OCI-LY7 (cell line): ENCODE results near the gene LDLRAD4. TPM values are rescaled to one million over a fixed set of nuclear protein-coding genes. Genes with fewer than 3 reads are reported as not detected.
"Not testable (repeated sequence)": the region's sequence is repeated elsewhere in the genome, so short reads cannot be mapped to it uniquely, and the experiment has no call there.

Experiments
- BruUV-seq: library from RNA; stranded (reverse); fragments of 400-500 nt; replicated peaks from 2 replicates; lab custom pipeline; 2021; lab: Mats Ljungman, UMichigan
- CTCF ChIA-PET: fragments of 300-600 bp; sonication (Branson Sonifier 250); formaldehyde crosslinking; loops from one replicate; lab custom pipeline; 2022; ENCODE audit warnings: antibody characterized with exemption; ENCODE audit not compliant: unreplicated experiment; lab: Charles Lee
- POLR2A ChIA-PET: fragments of 300-600 bp; sonication (Branson Sonifier 250); formaldehyde crosslinking; loops from one replicate; lab custom pipeline; 2022; ENCODE audit warnings: antibody characterized with exemption; lab: Charles Lee
- DNase-seq: peaks from one replicate; pipeline ENCODE4 v3.0.0-alpha.2; 2015; ENCODE audit warnings: low spot score
- H2AFZ ChIP-seq: fragments of 200-600 bp; sonication (generic), shearing (Covaris generic); 2 replicates; pipeline ENCODE4 v1.6.1; 2014; ENCODE audit warnings: mild to moderate bottlenecking, antibody characterized with exemption, low read length, moderate library complexity
- H3K27ac ChIP-seq: fragments of 200-600 bp; sonication (generic); 2 replicates; pipeline ENCODE4 v1.5.1; 2014; ENCODE audit warnings: mixed run types, low read depth, mild to moderate bottlenecking, moderate library complexity, low read length, inconsistent platforms; ENCODE audit not compliant: poor library complexity, severe bottlenecking
- H3K36me3 ChIP-seq: fragments of 200-600 bp; sonication (generic); 2 replicates; pipeline ENCODE4 v1.6.1; 2014; ENCODE audit warnings: mild to moderate bottlenecking, antibody characterized with exemption, low read length, moderate library complexity, mixed read lengths; ENCODE audit not compliant: insufficient read depth
- H3K4me1 ChIP-seq: fragments of 200-600 bp; sonication (generic); 2 replicates; pipeline ENCODE4 v1.5.1; 2014; ENCODE audit warnings: mild to moderate bottlenecking, low read length; ENCODE audit not compliant: insufficient read depth, poor library complexity, severe bottlenecking
- H3K4me2 ChIP-seq: fragments of 200-600 bp; sonication (generic); 2 replicates; pipeline ENCODE4 v1.6.1; 2014; ENCODE audit warnings: mild to moderate bottlenecking, low read length
- H3K4me3 ChIP-seq: fragments of 200-600 bp; sonication (generic); 2 replicates; pipeline ENCODE4 v1.5.1; 2014; ENCODE audit warnings: mild to moderate bottlenecking, low read depth, low read length; ENCODE audit not compliant: poor library complexity, severe bottlenecking
- H3K79me2 ChIP-seq: fragments of 200-600 bp; sonication (generic); 2 replicates; pipeline ENCODE4 v1.6.1; 2016; ENCODE audit warnings: low read depth, mild to moderate bottlenecking, low read length, moderate library complexity, mixed read lengths; ENCODE audit not compliant: insufficient read depth
- H3K9me2 ChIP-seq: fragments of 200-600 bp; sonication (generic); 2 replicates; pipeline ENCODE4 v1.6.1; 2016; ENCODE audit warnings: mild to moderate bottlenecking, low read length, mixed read lengths; ENCODE audit not compliant: insufficient read depth
- H3K9me3 ChIP-seq: fragments of 200-600 bp; sonication (generic); 2 replicates; pipeline ENCODE4 v1.6.1; 2014; ENCODE audit warnings: mild to moderate bottlenecking, mixed run types, low read length, mixed read lengths
- H4K20me1 ChIP-seq: fragments of 200-600 bp; sonication (generic); 2 replicates; pipeline ENCODE4 v1.6.1; 2014; ENCODE audit warnings: mild to moderate bottlenecking, antibody characterized with exemption, low read length, moderate library complexity, mixed read lengths; ENCODE audit not compliant: insufficient read depth
- EZH2phosphoT487 ChIP-seq: fragments of 200-600 bp; sonication (generic); IDR thresholded peaks from 2 replicates; pipeline ENCODE4 v1.6.1; 2018; ENCODE audit warnings: low read depth, borderline replicate concordance, mild to moderate bottlenecking, mixed run types, antibody characterized with exemption, low read length, moderate library complexity, mixed read lengths
- intact Hi-C: fragments of 100-400 bp; cut with micrococcal nuclease; formaldehyde crosslinking; loops from one replicate; pipeline ENCODE4 v1.10.0; 2022; ENCODE audit not compliant: unreplicated experiment
- total RNA-seq, 2 experiments: library from RNA; depleted of rRNA in 1 of 2; stranded (reverse); fragments of >200 nt in 1 of 2; shearing (Covaris generic) in 1 of 2; gene quantifications; 2 replicates each; pipeline ENCODE4 v1.2.3, GENCODE V29; 2014 to 2022
- TF ChIP-seq, protein P1 (sequence below): fragments of 200-600 bp; sonication (generic); conservative IDR thresholded peaks from 2 replicates; pipeline ENCODE4 v1.5.1; 2014; ENCODE audit warnings: mild to moderate bottlenecking, antibody characterized with exemption, low read length, moderate library complexity, mixed read lengths

The LDLRAD4 gene
- total RNA-seq, 2 experiments from 2014 or later = 26.2 to 43.8 TPM

DNA sequence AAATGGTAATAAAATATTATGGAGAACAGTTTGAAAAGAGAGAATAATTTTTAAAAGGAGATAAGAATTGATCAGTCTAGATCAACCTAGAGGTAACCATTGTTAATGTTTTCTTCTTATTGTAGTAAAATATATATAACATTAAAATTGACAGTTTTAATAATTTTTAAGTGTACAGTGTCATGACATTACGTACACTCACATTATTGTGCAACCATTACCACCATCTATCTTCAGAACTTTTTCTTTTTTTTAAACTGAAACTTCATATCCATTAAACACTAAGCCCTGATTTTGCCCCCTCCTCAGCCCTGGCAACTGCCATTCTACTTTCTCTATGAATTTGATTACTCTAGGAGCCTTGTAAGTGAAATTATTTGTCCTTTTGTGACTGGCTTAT, 121.1 kb downstream of the LDLRAD4 start:
- Histone ChIP-seq H3K79me2 (no peaks in the 10 kb centered on the region), H2AFZ (no peak overlapping the region), H4K20me1 (no peaks in the 10 kb centered on the region), H3K27ac (no peak overlapping the region), H3K36me3 (no peaks in the 10 kb centered on the region), H3K4me1 (no peaks in the 10 kb centered on the region), H3K9me3 (0 out of 2 replicates have a peak, but pooled peaks cover 3% of the 10 kb centered on the region), H3K9me2 (0 out of 2 replicates have a peak, but pooled peaks cover 4% of the 10 kb centered on the region), H3K4me3 (no peak overlapping the region), H3K4me2 (no peak overlapping the region)
- ChIA-PET CTCF (no interaction called here), POLR2A (interaction anchor here (0.8 kb wide), 1 partner anchor 9 kb away, joined by 3 read pairs; no protein-coding TSS in a partner anchor)
- DNase-seq = no peak
- TF ChIP-seq, protein P1, sequence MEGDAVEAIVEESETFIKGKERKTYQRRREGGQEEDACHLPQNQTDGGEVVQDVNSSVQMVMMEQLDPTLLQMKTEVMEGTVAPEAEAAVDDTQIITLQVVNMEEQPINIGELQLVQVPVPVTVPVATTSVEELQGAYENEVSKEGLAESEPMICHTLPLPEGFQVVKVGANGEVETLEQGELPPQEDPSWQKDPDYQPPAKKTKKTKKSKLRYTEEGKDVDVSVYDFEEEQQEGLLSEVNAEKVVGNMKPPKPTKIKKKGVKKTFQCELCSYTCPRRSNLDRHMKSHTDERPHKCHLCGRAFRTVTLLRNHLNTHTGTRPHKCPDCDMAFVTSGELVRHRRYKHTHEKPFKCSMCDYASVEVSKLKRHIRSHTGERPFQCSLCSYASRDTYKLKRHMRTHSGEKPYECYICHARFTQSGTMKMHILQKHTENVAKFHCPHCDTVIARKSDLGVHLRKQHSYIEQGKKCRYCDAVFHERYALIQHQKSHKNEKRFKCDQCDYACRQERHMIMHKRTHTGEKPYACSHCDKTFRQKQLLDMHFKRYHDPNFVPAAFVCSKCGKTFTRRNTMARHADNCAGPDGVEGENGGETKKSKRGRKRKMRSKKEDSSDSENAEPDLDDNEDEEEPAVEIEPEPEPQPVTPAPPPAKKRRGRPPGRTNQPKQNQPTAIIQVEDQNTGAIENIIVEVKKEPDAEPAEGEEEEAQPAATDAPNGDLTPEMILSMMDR = no peak
- no peak for TF ChIP-seq EZH2phosphoT487
- no TSS peak for BruUV-seq
- intact Hi-C loops = loop anchor here (10.0 kb wide), 1 partner anchor 135 kb away; no protein-coding TSS in a partner anchor

DNA sequence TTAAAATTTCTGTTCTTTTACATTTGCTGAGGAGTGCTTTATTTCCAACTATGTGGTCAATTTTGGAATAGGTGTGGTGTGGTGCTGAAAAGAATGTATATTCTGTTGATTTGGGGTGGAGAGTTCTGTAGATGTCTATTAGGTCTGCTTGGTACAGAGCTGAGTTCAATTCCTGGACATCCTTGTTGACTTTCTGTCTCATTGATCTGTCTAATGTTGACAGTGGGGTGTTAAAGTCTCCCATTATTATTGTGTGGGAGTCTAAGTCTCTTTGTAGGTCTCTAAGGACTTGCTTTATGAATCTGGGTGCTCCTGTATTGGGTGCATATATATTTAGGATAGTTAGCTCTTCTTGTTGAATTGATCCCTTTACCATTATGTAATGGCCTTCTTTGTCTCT, 127.9 kb downstream of the LDLRAD4 start:
- DNase-seq, H3K4me1 ChIP-seq, H3K9me3 ChIP-seq, intact Hi-C loops, H3K27ac ChIP-seq, H3K4me2 ChIP-seq, H3K79me2 ChIP-seq, H3K36me3 ChIP-seq, CTCF ChIA-PET, H3K9me2 ChIP-seq, H2AFZ ChIP-seq, POLR2A ChIA-PET, H3K4me3 ChIP-seq, H4K20me1 ChIP-seq, BruUV-seq: not testable (repeated sequence)

DNA sequence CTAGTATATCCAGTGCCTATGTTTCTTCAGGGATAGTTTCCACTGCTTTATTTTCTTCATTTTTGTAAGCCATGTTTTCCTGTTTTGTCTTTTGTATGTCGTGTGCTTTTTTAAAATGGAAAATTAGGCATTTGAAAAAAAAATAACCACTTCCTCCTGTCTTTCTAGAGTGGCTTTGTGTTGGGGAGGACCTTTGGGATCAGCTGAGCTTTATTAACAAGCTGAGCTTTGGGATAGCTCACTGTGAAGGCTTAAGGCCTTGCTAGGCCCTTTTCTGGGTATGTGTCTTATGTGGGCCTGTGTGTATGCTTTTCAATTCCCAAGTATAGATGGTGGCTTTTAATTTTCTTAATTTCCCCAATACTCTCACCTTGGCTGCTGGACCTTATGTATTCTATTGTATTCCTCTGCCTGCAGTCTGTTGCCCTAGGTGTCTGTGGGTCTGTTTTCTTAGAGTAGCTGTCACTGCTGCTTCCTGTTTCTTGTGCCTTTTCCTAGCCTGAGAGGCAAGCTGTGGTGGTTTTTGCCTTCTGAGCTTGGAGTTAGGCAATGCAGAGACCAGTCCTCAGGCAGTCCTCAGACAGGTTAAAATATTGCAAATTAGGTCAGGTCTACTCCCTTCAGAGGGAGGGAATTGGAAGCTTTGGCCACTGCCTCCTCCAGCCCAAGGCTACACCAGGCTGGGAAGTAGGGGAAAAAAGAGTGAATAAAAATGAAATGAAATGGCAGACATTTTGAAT, 134.7 kb downstream of the LDLRAD4 start:
- no peak overlapping the region for H3K4me3 ChIP-seq
- H3K79me2 ChIP-seq = no peaks in the 10 kb centered on the region
- no peak overlapping the region for H2AFZ ChIP-seq
- no peaks in the 10 kb centered on the region for H3K4me1 ChIP-seq
- H3K9me3 ChIP-seq = no peaks in the 10 kb centered on the region
- no peaks in the 10 kb centered on the region for H3K9me2 ChIP-seq
- intact Hi-C loops = loop anchor here (10.0 kb wide), 1 partner anchor 62 kb away; no protein-coding TSS in a partner anchor
- no peaks in the 10 kb centered on the region for H4K20me1 ChIP-seq
- DNase-seq = no peak
- H3K36me3 ChIP-seq = no peaks in the 10 kb centered on the region
- no peak for TF ChIP-seq EZH2phosphoT487
- TF ChIP-seq, protein P1 = no peak
- POLR2A ChIA-PET = interaction anchor here (0.5 to 0.6 kb wide), 2 partner anchors 291 to 462 kb away, joined by 3 read pairs; no protein-coding TSS in a partner anchor
- no TSS peak for BruUV-seq
- H3K4me2 ChIP-seq = no peak overlapping the region
- H3K27ac ChIP-seq = no peak overlapping the region
- CTCF ChIA-PET = no interaction called here
